GM10266 (cell line): ENCODE measurements around the gene STK32C.

Experiments
- DNase-seq: peaks from one replicate; pipeline ENCODE4 v3.0.0; 2012; ENCODE audit errors: extremely low spot score
- CTCF ChIP-seq: IDR thresholded peaks from 2 replicates; pipeline ENCODE4 v1.5.1; 2012; ENCODE audit warnings: mild to moderate bottlenecking, low read depth; ENCODE audit not compliant: control insufficient read depth, insufficient read depth; ENCODE audit errors: missing control alignments

STK32C gene

GRCh38 chr10:132303361-132304115, 4.2 kb downstream of the STK32C start:
- no peak for TF ChIP-seq CTCF
- no peak for DNase-seq

GRCh38 chr10:132302421-132303310, 5.1 kb downstream of the STK32C start:
- no peak for TF ChIP-seq CTCF
- no peak for DNase-seq

- no peak for TF ChIP-seq CTCF
- no peak for DNase-seq
Observed at GRCh38 chr10:132301371-132302330, 6.1 kb downstream of the STK32C start.

- DNase-seq, result no peak
- TF ChIP-seq CTCF, result no peak
Observed at GRCh38 chr10:132300582-132300981, 7.2 kb downstream of the STK32C start.

- no peak for TF ChIP-seq CTCF
- no peak for DNase-seq
Observed at GRCh38 chr10:132299371-132300336, 8.1 kb downstream of the STK32C start.
